ENCODE measurements around the gene PPP4C. TPM values are rescaled to one million over a fixed set of nuclear protein-coding genes. Genes with fewer than 3 reads are reported as not detected.

PPP4C gene
- total RNA-seq, 2 donors from 2014 or later: 29.3 to 32.2 TPM

GRCh38 chr16:30083216-30084055 lies 7.6 kb downstream of the PPP4C start:
- TF ChIP-seq POLR2A (IDR thresholded peaks at IDR 0.05): no peak
- TF ChIP-seq CTCF (IDR thresholded peaks at IDR 0.05): no peak
- Histone ChIP-seq H3K9me3 (no peaks in the 10 kb centered on the region), H3K4me1 (peaks cover 11% of the 10 kb centered on the region), H3K27me3 (no peaks in the 10 kb centered on the region), H3K36me3 (replicated peaks in 1 of 2; ENCODE audit: insufficient read depth in 1 of 2, low read depth in 2 of 2) (peaks cover 0 to 26% of the 10 kb centered on the region in 2 donors), H3K4me3 (no peak overlapping the region), H3K27ac (no peak overlapping the region)
- WGBS, 2 donors: 88 to 90% methylated on average over 23 to 24 of the region's 24 CpGs
- intact Hi-C loops (cut with DNase I): no loop called here
- ATAC-seq (no peak), DNase-seq (no peak)

- TF ChIP-seq POLR2A (IDR thresholded peaks at IDR 0.05): no peak
- no peak for TF ChIP-seq CTCF (IDR thresholded peaks at IDR 0.05)
- WGBS, 2 donors: 78 to 87% methylated on average over 10 to 18 of the region's 18 CpGs
- H3K4me1 ChIP-seq: peaks cover 8% of the 10 kb centered on the region
- no peak overlapping the region for H3K4me3 ChIP-seq
- ATAC-seq (no peak), DNase-seq (no peak)
- H3K27me3 ChIP-seq: no peaks in the 10 kb centered on the region
- no peaks in the 10 kb centered on the region for H3K9me3 ChIP-seq
- intact Hi-C loops (cut with DNase I): no loop called here
- peaks cover 0 to 26% of the 10 kb centered on the region in 2 donors for H3K36me3 ChIP-seq (replicated peaks in 1 of 2; ENCODE audit: insufficient read depth in 1 of 2, low read depth in 2 of 2)
- no peak overlapping the region for H3K27ac ChIP-seq
These were observed 8.5 kb downstream of the PPP4C start for GRCh38 chr16:30084096-30084815.

- TF ChIP-seq POLR2A (IDR thresholded peaks at IDR 0.05) (no peak), CTCF (IDR thresholded peaks at IDR 0.05) (no peak)
- intact Hi-C loops (cut with DNase I): no loop called here
- Histone ChIP-seq H3K4me3 (no peak overlapping the region), H3K4me1 (peaks cover 8% of the 10 kb centered on the region), H3K27me3 (no peaks in the 10 kb centered on the region), H3K27ac (no peak overlapping the region), H3K9me3 (no peaks in the 10 kb centered on the region), H3K36me3 (replicated peaks in 1 of 2; ENCODE audit: insufficient read depth in 1 of 2, low read depth in 2 of 2) (peaks cover 0 to 26% of the 10 kb centered on the region in 2 donors)
- ATAC-seq (no peak), DNase-seq (no peak)
- WGBS, 2 donors: 62 to 83% methylated on average over 5 to 14 of the region's 17 CpGs
These were observed 9.0 kb downstream of the PPP4C start for GRCh38 chr16:30084816-30085159.

GRCh38 chr16:30085247-30085646 lies 9.5 kb downstream of the PPP4C start:
- intact Hi-C loops (cut with DNase I): no loop called here
- H3K9me3 ChIP-seq: no peaks in the 10 kb centered on the region
- ATAC-seq (no peak), DNase-seq (no peak)
- H3K27me3 ChIP-seq: no peaks in the 10 kb centered on the region
- peak overlapping the region in 1 of 4 donors; percentile 12 for H3K27ac ChIP-seq
- H3K36me3 ChIP-seq (replicated peaks in 1 of 2; ENCODE audit: insufficient read depth in 1 of 2, low read depth in 2 of 2): peaks cover 0 to 26% of the 10 kb centered on the region in 2 donors
- WGBS, 2 donors: 63 to 85% methylated on average over 3 of the region's 3 CpGs
- H3K4me3 ChIP-seq: no peak overlapping the region
- peaks cover 8% of the 10 kb centered on the region for H3K4me1 ChIP-seq
- TF ChIP-seq POLR2A (IDR thresholded peaks at IDR 0.05): no peak
- no peak for TF ChIP-seq CTCF (IDR thresholded peaks at IDR 0.05)

Measured in body of pancreas (tissue), 4 donors.